GM10248 (cell line): ENCODE measurements around the gene SSBP3.

Source experiments
- CTCF ChIA-PET: fragments of 300-600 bp; sonication (Branson Sonifier 250); formaldehyde crosslinking; extraction: SDS; loops from one replicate; lab custom pipeline; 2021; ENCODE audit warnings: antibody characterized with exemption; lab: Yijun Ruan, JAX
- POLR2A ChIA-PET: fragments of 350-650 bp; sonication (Branson Sonifier 250); formaldehyde crosslinking; extraction: SDS; loops from one replicate; lab custom pipeline; 2020; ENCODE audit warnings: antibody characterized with exemption; lab: Yijun Ruan, JAX
- DNase-seq: peaks from one replicate; pipeline ENCODE4 v3.0.0; 2012; ENCODE audit errors: extremely low spot score
- CTCF ChIP-seq: IDR thresholded peaks from 2 replicates; pipeline ENCODE4 v1.5.1; 2012; ENCODE audit warnings: mild to moderate bottlenecking, low read depth; ENCODE audit errors: extremely low read depth, missing control alignments, control extremely low read depth

SSBP3 gene

GRCh38 chr1:54294887-54295286 is 111.3 kb downstream of the SSBP3 start:
- CTCF ChIA-PET, result interaction anchor here (1.2 to 2.8 kb wide), 4 partner anchors 9 to 173 kb away, joined by 3 to 8 read pairs (median 6); no protein-coding TSS in a partner anchor
- TF ChIP-seq CTCF, result no peak
- POLR2A ChIA-PET, result no interaction called here
- DNase-seq, result no peak

GRCh38 chr1:54292002-54292911 is 113.9 kb downstream of the SSBP3 start:
- POLR2A ChIA-PET, result no interaction called here
- CTCF ChIA-PET, result interaction anchor here (1.1 kb wide), 1 partner anchor 8 kb away, joined by 3 read pairs; no protein-coding TSS in a partner anchor
- DNase-seq, result no peak
- TF ChIP-seq CTCF, result no peak

- DNase-seq, result no peak
- ChIA-PET POLR2A (no interaction called here), CTCF (interaction anchor here (1.1 kb wide), 2 partner anchors 9 kb away, joined by 3 to 4 read pairs; no protein-coding TSS in a partner anchor)
- no peak for TF ChIP-seq CTCF
These were observed 114.8 kb downstream of the SSBP3 start for GRCh38 chr1:54291276-54292001.

- DNase-seq, result no peak
- ChIA-PET CTCF (interaction anchor here (1.1 kb wide), 1 partner anchor 10 kb away, joined by 4 read pairs; no protein-coding TSS in a partner anchor), POLR2A (no interaction called here)
- TF ChIP-seq CTCF, result no peak
These were observed 115.5 kb downstream of the SSBP3 start for GRCh38 chr1:54290506-54291184.

GRCh38 chr1:54289712-54290233 is 116.4 kb downstream of the SSBP3 start:
- DNase-seq, result no peak
- POLR2A ChIA-PET, result no interaction called here
- no peak for TF ChIP-seq CTCF
- CTCF ChIA-PET, result interaction anchor here (1.0 kb wide), 1 partner anchor 201 kb away, joined by 3 read pairs; no protein-coding TSS in a partner anchor

- CTCF ChIA-PET, result interaction anchor here (0.9 to 1.5 kb wide), 2 partner anchors 14 to 18 kb away, joined by 3 to 4 read pairs; no protein-coding TSS in a partner anchor
- no peak for TF ChIP-seq CTCF
- POLR2A ChIA-PET, result no interaction called here
- DNase-seq, result no peak
These were observed 118.4 kb downstream of the SSBP3 start for GRCh38 chr1:54287801-54288211.
